ENCODE data around the gene RLIM.

GRCh38 chrX:74602142-74602541, 12.3 kb downstream of the RLIM start:
- TF ChIP-seq POLR2A (IDR thresholded peaks at IDR 0.05), result no peak
- TF ChIP-seq CTCF (IDR thresholded peaks at IDR 0.05), result no peak
